Ishikawa (cell line): ENCODE measurements around the gene UPF3B.

Experiments
- EP300 ChIP-seq: IDR thresholded peaks from 2 replicates; pipeline ENCODE4 v1.6.1; 2012; ENCODE audit warnings: borderline replicate concordance
- MAX ChIP-seq: IDR thresholded peaks from 2 replicates; pipeline ENCODE4 v1.6.1; 2012
- YY1 ChIP-seq: IDR thresholded peaks from 2 replicates; pipeline ENCODE4 v1.6.1; 2012; ENCODE audit warnings: low read depth
- TF ChIP-seq, protein P1 (sequence below): IDR thresholded peaks from 2 replicates; pipeline ENCODE4 v1.6.1; 2012; ENCODE audit warnings: low read depth, mild to moderate bottlenecking

GRCh38 chrX:119895843-119896326 is 43.1 kb upstream of the UPF3B start, which contains the start of gene AKAP14:
- TF ChIP-seq YY1 (no peak), EP300 (no peak), MAX (no peak)
- TF ChIP-seq, protein P1, sequence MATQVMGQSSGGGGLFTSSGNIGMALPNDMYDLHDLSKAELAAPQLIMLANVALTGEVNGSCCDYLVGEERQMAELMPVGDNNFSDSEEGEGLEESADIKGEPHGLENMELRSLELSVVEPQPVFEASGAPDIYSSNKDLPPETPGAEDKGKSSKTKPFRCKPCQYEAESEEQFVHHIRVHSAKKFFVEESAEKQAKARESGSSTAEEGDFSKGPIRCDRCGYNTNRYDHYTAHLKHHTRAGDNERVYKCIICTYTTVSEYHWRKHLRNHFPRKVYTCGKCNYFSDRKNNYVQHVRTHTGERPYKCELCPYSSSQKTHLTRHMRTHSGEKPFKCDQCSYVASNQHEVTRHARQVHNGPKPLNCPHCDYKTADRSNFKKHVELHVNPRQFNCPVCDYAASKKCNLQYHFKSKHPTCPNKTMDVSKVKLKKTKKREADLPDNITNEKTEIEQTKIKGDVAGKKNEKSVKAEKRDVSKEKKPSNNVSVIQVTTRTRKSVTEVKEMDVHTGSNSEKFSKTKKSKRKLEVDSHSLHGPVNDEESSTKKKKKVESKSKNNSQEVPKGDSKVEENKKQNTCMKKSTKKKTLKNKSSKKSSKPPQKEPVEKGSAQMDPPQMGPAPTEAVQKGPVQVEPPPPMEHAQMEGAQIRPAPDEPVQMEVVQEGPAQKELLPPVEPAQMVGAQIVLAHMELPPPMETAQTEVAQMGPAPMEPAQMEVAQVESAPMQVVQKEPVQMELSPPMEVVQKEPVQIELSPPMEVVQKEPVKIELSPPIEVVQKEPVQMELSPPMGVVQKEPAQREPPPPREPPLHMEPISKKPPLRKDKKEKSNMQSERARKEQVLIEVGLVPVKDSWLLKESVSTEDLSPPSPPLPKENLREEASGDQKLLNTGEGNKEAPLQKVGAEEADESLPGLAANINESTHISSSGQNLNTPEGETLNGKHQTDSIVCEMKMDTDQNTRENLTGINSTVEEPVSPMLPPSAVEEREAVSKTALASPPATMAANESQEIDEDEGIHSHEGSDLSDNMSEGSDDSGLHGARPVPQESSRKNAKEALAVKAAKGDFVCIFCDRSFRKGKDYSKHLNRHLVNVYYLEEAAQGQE = no peak
